HEK293 (cell line): Measurements from ENCODE around the gene WNT7A.
A peak's percentile ranks its signal among the peaks of the same experiment; 100 is the strongest.

Experiments
- CTCF ChIA-PET: fragments of 350-600 bp; formaldehyde crosslinking; extraction: SDS; loops from one replicate; lab custom pipeline; 2021; ENCODE audit warnings: antibody characterized with exemption; lab: Yijun Ruan, JAX
- POLR2A ChIA-PET: fragments of 300-600 bp; formaldehyde crosslinking; extraction: SDS; loops from one replicate; lab custom pipeline; 2020; ENCODE audit warnings: antibody characterized with exemption, inconsistent platforms; lab: Yijun Ruan, JAX
- H3K27ac ChIP-seq: fragments of 200-500 bp; sonication (Bioruptor generic); 2 replicates; pipeline ENCODE4 v1.5.1; 2014; ENCODE audit warnings: low read depth, low read length, control low read depth, inconsistent platforms; ENCODE audit errors: extremely low read depth
- H3K36me3 ChIP-seq, 2 experiments: fragments of 200-500 bp in 1 of 2; sonication (Bioruptor generic) in 1 of 2; 1 replicate in 1 of 2; 2 replicates in 1 of 2; pipeline ENCODE4 v1.5.1; 2014 to 2017; ENCODE audit warnings: inconsistent platforms in 2 of 2, low read length in 2 of 2; ENCODE audit not compliant: control insufficient read depth in 2 of 2, insufficient read depth in 1 of 2
- H3K4me1 ChIP-seq: fragments of 200-500 bp; sonication (Bioruptor generic); 2 replicates; pipeline ENCODE4 v1.5.1; 2014; ENCODE audit warnings: mild to moderate bottlenecking, low read length, inconsistent platforms; ENCODE audit not compliant: control insufficient read depth, insufficient read depth
- H3K4me3 ChIP-seq: 2 replicates; pipeline ENCODE4 v1.5.1; 2011; ENCODE audit warnings: low read depth, mild to moderate bottlenecking, control low read depth, low read length, moderate library complexity
- H3K9me3 ChIP-seq: fragments of 200-500 bp; sonication (Bioruptor generic); 2 replicates; pipeline ENCODE4 v1.5.1; 2014; ENCODE audit warnings: low read depth, low read length, inconsistent platforms; ENCODE audit not compliant: control insufficient read depth, insufficient read depth
- EGR2 ChIP-seq: fragments of 450-650 bp; formaldehyde crosslinking; IDR thresholded peaks from 2 replicates; pipeline ENCODE4 v1.5.1; 2016; ENCODE audit warnings: low read depth, missing biosample characterization, missing genetic modification characterization
- GLIS1 ChIP-seq: fragments of 450-650 bp; formaldehyde crosslinking; IDR thresholded peaks from 2 replicates; pipeline ENCODE4 v1.5.1; 2016; ENCODE audit warnings: missing biosample characterization, missing genetic modification characterization
- HOXA7 ChIP-seq: sonication (generic); formaldehyde crosslinking; IDR thresholded peaks from 2 replicates; pipeline ENCODE4 v1.8.1; 2022; ENCODE audit warnings: missing genetic modification reagents, borderline replicate concordance
- KLF7 ChIP-seq: fragments of 450-650 bp; formaldehyde crosslinking; IDR thresholded peaks from 2 replicates; pipeline ENCODE4 v1.5.1; 2016; ENCODE audit warnings: missing biosample characterization, missing genetic modification characterization, borderline replicate concordance
- SALL2 ChIP-seq: fragments of 450-650 bp; formaldehyde crosslinking; IDR thresholded peaks from 2 replicates; pipeline ENCODE4 v1.5.0; 2017; ENCODE audit warnings: missing biosample characterization, mild to moderate bottlenecking, missing genetic modification characterization, borderline replicate concordance
- SCRT1 ChIP-seq: fragments of 450-650 bp; formaldehyde crosslinking; IDR thresholded peaks from 2 replicates; pipeline ENCODE4 v1.5.1; 2016; ENCODE audit warnings: missing biosample characterization, missing genetic modification characterization, borderline replicate concordance
- TCF7L2 ChIP-seq: IDR thresholded peaks from 2 replicates; pipeline ENCODE4 v1.6.1; 2011; ENCODE audit warnings: low read depth, mild to moderate bottlenecking, inconsistent platforms, low read length, moderate library complexity, borderline replicate concordance
- ZBTB20 ChIP-seq: fragments of 450-650 bp; formaldehyde crosslinking; IDR thresholded peaks from 2 replicates; pipeline ENCODE4 v1.5.1; 2016; ENCODE audit warnings: missing biosample characterization, missing genetic modification characterization
- ZFHX2 ChIP-seq: fragments of 450-650 bp; formaldehyde crosslinking; conservative IDR thresholded peaks from 2 replicates; pipeline ENCODE4 v1.5.1; 2016; ENCODE audit warnings: missing biosample characterization, missing genetic modification characterization
- ZIC2 ChIP-seq: fragments of 450-650 bp; formaldehyde crosslinking; IDR thresholded peaks from 2 replicates; pipeline ENCODE4 v1.5.1; 2016; ENCODE audit warnings: missing biosample characterization, missing genetic modification characterization
- ZNF529 ChIP-seq: fragments of 450-650 bp; formaldehyde crosslinking; IDR thresholded peaks from 2 replicates; pipeline ENCODE4 v1.5.1; 2017; ENCODE audit warnings: missing genetic modification characterization, missing biosample characterization; ENCODE audit not compliant: insufficient replicate concordance
- ZNF596 ChIP-seq: fragments of 450-650 bp; IDR thresholded peaks from 2 replicates; pipeline ENCODE4 v1.5.0; 2018; ENCODE audit warnings: missing biosample characterization, mild to moderate bottlenecking, missing genetic modification characterization, moderate library complexity
- ZNF600 ChIP-seq: fragments of 450-650 bp; formaldehyde crosslinking; IDR thresholded peaks from 2 replicates; pipeline ENCODE4 v1.5.1; 2016; ENCODE audit warnings: missing biosample characterization, missing genetic modification characterization
- ZNF610 ChIP-seq: fragments of 450-650 bp; formaldehyde crosslinking; IDR thresholded peaks from 2 replicates; pipeline ENCODE4 v1.5.1; 2016; ENCODE audit warnings: missing biosample characterization, missing genetic modification characterization, borderline replicate concordance
- ZNF837 ChIP-seq: fragments of 450-650 bp; formaldehyde crosslinking; IDR thresholded peaks from 2 replicates; pipeline ENCODE4 v1.5.1; 2016; ENCODE audit warnings: missing biosample characterization, missing genetic modification characterization
- TF ChIP-seq, protein P1 (sequence below): fragments of 450-650 bp; formaldehyde crosslinking; IDR thresholded peaks from 2 replicates; pipeline ENCODE4; 2016; ENCODE audit warnings: missing biosample characterization, missing genetic modification characterization
- TF ChIP-seq, protein P2 (sequence below): fragments of 450-650 bp; IDR thresholded peaks from 2 replicates; pipeline ENCODE4 v1.5.1; 2018; ENCODE audit warnings: missing biosample characterization, mild to moderate bottlenecking, missing genetic modification characterization

Gene WNT7A

GRCh38 chr3:13791198-13792050 lies 88.4 kb downstream of the WNT7A start:
- H3K4me1 ChIP-seq = no peaks in the 10 kb centered on the region
- H3K4me3 ChIP-seq = no peak overlapping the region
- POLR2A ChIA-PET = no interaction called here
- no peaks in the 10 kb centered on the region for H3K9me3 ChIP-seq
- TF ChIP-seq ZNF600 = no peak
- TF ChIP-seq, protein P1, sequence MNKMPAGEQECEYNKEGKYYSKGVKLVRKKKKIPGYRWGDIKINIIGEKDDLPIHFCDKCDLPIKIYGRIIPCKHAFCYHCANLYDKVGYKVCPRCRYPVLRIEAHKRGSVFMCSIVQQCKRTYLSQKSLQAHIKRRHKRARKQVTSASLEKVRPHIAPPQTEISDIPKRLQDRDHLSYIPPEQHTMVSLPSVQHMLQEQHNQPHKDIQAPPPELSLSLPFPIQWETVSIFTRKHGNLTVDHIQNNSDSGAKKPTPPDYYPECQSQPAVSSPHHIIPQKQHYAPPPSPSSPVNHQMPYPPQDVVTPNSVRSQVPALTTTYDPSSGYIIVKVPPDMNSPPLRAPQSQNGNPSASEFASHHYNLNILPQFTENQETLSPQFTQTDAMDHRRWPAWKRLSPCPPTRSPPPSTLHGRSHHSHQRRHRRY (tag by site-specific recombination) = no peak
- no peaks in the 10 kb centered on the region for H3K36me3 ChIP-seq
- CTCF ChIA-PET = interaction anchor here (1.3 kb wide), 1 partner anchor 134 kb away, joined by 5 read pairs; no protein-coding TSS in a partner anchor
- H3K27ac ChIP-seq = no peak overlapping the region

- H3K36me3 ChIP-seq = no peaks in the 10 kb centered on the region
- H3K4me3 ChIP-seq = no peak overlapping the region
- no peak overlapping the region for H3K27ac ChIP-seq
- ChIA-PET POLR2A (no interaction called here), CTCF (interaction anchor here (1.3 kb wide), 1 partner anchor 133 kb away, joined by 5 read pairs; no protein-coding TSS in a partner anchor)
- no peaks in the 10 kb centered on the region for H3K4me1 ChIP-seq
- TF ChIP-seq KLF7 (no peak), ZFHX2 (tag by site-specific recombination) (peak; percentile 49), TCF7L2 (no peak), SALL2 (tag by site-specific recombination) (no peak), SCRT1 (tag by site-specific recombination) (no peak), ZNF610 (tag by site-specific recombination) (no peak), ZNF529 (tag by site-specific recombination) (no peak), ZBTB20 (no peak), HOXA7 (CRISPR knock-in tag) (no peak), GLIS1 (tag by site-specific recombination) (0 out of 2 replicates have a peak, but pooled peaks have one; percentile 21), EGR2 (tag by site-specific recombination) (peak; percentile 36; the same call in 1 of the 2 replicates), ZIC2 (tag by site-specific recombination) (peak; percentile 99), ZNF596 (no peak), ZNF837 (tag by site-specific recombination) (no peak)
- TF ChIP-seq, protein P2, sequence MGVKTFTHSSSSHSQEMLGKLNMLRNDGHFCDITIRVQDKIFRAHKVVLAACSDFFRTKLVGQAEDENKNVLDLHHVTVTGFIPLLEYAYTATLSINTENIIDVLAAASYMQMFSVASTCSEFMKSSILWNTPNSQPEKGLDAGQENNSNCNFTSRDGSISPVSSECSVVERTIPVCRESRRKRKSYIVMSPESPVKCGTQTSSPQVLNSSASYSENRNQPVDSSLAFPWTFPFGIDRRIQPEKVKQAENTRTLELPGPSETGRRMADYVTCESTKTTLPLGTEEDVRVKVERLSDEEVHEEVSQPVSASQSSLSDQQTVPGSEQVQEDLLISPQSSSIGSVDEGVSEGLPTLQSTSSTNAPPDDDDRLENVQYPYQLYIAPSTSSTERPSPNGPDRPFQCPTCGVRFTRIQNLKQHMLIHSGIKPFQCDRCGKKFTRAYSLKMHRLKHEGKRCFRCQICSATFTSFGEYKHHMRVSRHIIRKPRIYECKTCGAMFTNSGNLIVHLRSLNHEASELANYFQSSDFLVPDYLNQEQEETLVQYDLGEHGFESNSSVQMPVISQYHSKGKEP = no peak
- no peaks in the 10 kb centered on the region for H3K9me3 ChIP-seq
Observed at GRCh38 chr3:13790376-13791197, 89.3 kb downstream of the WNT7A start.
